ENCODE results near the gene RASD1.
"Not testable (repeated sequence)": the region's sequence is repeated elsewhere in the genome, so short reads cannot be mapped to it uniquely, and the experiment has no call there.

Gene RASD1

GRCh38 chr17:17495536-17496188 is 533 bp downstream of the RASD1 start:
- DNase-seq, result peak; percentile 10

GRCh38 chr17:17494870-17495535 is 1.2 kb downstream of the RASD1 start:
- DNase-seq, result no peak

GRCh38 chr17:17494499-17494869 is 1.7 kb downstream of the RASD1 start:
- DNase-seq, result no peak

GRCh38 chr17:17493986-17494466 is 2.2 kb downstream of the RASD1 start:
- DNase-seq, result no peak

- no peak for DNase-seq
These were observed 2.8 kb downstream of the RASD1 start for GRCh38 chr17:17493249-17493985.

GRCh38 chr17:17492571-17492970 is 3.6 kb downstream of the RASD1 start:
- DNase-seq, result no peak

- DNase-seq, result no peak
These were observed 4.1 kb downstream of the RASD1 start for GRCh38 chr17:17492085-17492484.

GRCh38 chr17:17491546-17491988 is 4.6 kb downstream of the RASD1 start:
- DNase-seq, result no peak

GRCh38 chr17:17491031-17491471 is 5.1 kb downstream of the RASD1 start:
- no peak for DNase-seq

- DNase-seq, result no peak
These were observed 8.2 kb downstream of the RASD1 start for GRCh38 chr17:17487998-17488397.

- not testable (repeated sequence) for DNase-seq
These were observed 9.8 kb downstream of the RASD1 start for GRCh38 chr17:17486416-17486815.

- no peak for DNase-seq
These were observed 10.8 kb downstream of the RASD1 start for GRCh38 chr17:17485420-17485819.

GRCh38 chr17:17484451-17484899 is 11.7 kb downstream of the RASD1 start:
- DNase-seq, result no peak

- DNase-seq, result no peak
These were observed 14.3 kb downstream of the RASD1 start for GRCh38 chr17:17481860-17482259.

- DNase-seq, result no peak
These were observed 15.5 kb downstream of the RASD1 start for GRCh38 chr17:17480593-17481148.

GRCh38 chr17:17479209-17479608 is 17.0 kb downstream of the RASD1 start:
- DNase-seq, result no peak

- DNase-seq, result peak; percentile 87
These were observed 19.2 kb downstream of the RASD1 start, which contains the start of gene MED9 for GRCh38 chr17:17476865-17477467. Gene MED9, plus strand, starts transcription at chr17:17477000. Its CDS starts 42 bp downstream, at chr17:17477042.

- DNase-seq, result no peak
These were observed 21.9 kb downstream of the RASD1 start for GRCh38 chr17:17474341-17474740.

GRCh38 chr17:17472333-17472920 is 23.8 kb downstream of the RASD1 start:
- no peak for DNase-seq

GRCh38 chr17:17469996-17470395 is 26.2 kb downstream of the RASD1 start:
- no peak for DNase-seq

- DNase-seq, result no peak
These were observed 26.8 kb downstream of the RASD1 start for GRCh38 chr17:17469358-17469757.
